ENCODE results near the gene AP4M1.
"Not testable (repeated sequence)": the region's sequence is repeated elsewhere in the genome, so short reads cannot be mapped to it uniquely, and the experiment has no call there.

Gene AP4M1

DNA sequence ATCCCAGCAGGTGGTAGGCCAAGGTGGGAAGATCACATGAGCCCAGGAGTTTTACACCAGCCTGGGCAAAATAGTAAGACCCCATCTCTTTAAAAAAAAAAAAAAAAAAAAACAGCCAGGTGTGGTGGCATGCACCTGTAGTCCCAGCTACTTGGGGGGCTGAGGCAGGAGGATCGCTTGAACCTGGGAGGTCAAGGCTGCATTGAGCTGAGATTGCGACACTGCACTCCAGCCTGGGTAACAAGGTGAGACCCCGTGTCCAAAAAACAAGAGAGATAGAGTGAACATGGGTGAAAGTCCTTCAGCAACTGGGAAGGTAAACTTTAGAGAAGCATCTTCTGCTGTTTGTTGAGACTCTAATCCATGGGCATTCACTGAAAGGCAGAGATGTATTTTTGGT, 41.0 kb downstream of the AP4M1 start:
- DNase-seq (ENCODE audit: low read depth): no peak
- TF ChIP-seq, protein P1, sequence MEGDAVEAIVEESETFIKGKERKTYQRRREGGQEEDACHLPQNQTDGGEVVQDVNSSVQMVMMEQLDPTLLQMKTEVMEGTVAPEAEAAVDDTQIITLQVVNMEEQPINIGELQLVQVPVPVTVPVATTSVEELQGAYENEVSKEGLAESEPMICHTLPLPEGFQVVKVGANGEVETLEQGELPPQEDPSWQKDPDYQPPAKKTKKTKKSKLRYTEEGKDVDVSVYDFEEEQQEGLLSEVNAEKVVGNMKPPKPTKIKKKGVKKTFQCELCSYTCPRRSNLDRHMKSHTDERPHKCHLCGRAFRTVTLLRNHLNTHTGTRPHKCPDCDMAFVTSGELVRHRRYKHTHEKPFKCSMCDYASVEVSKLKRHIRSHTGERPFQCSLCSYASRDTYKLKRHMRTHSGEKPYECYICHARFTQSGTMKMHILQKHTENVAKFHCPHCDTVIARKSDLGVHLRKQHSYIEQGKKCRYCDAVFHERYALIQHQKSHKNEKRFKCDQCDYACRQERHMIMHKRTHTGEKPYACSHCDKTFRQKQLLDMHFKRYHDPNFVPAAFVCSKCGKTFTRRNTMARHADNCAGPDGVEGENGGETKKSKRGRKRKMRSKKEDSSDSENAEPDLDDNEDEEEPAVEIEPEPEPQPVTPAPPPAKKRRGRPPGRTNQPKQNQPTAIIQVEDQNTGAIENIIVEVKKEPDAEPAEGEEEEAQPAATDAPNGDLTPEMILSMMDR (IDR thresholded peaks at IDR 0.05; ENCODE audit: control insufficient read depth, insufficient read depth, low read depth, low read length, missing control alignments): no peak
- H3K4me3 ChIP-seq (ENCODE audit: control insufficient read depth, low read depth, low read length): no peak overlapping the region

GRCh38 chr7:100146350-100146749, 44.9 kb downstream of the AP4M1 start:
- not testable (repeated sequence) for H3K4me3 ChIP-seq (ENCODE audit: control insufficient read depth, low read depth, low read length)
- peak; percentile 74 for DNase-seq (ENCODE audit: low read depth)

DNA sequence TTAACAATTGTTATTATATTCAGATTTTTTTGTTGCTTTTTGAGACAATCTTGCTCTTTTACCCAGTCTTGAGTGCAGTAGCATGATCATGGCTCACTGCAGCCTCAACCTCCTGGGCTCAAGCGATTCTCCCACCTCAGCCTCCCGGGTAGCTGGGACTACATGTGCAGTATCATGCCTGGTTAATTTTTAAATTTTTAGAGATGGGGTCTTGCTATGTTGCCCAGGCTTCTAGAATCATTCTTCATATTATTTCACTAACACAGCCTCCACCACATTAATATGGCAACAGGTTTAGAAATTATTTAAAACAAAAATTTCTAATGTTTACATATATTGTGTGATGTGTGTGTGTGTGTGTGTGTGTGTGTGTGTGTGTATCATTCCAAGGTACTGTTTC, 45.8 kb downstream of the AP4M1 start:
- TF ChIP-seq, protein P1 (IDR thresholded peaks at IDR 0.05; ENCODE audit: control insufficient read depth, insufficient read depth, low read depth, low read length, missing control alignments): no peak
- DNase-seq (ENCODE audit: low read depth): no peak
- no peak overlapping the region for H3K4me3 ChIP-seq (ENCODE audit: control insufficient read depth, low read depth, low read length)

- TF ChIP-seq, protein P1 (IDR thresholded peaks at IDR 0.05; ENCODE audit: control insufficient read depth, insufficient read depth, low read depth, low read length, missing control alignments): no peak
- no peak for DNase-seq (ENCODE audit: low read depth)
- peak overlapping the region; percentile 88 for H3K4me3 ChIP-seq (ENCODE audit: control insufficient read depth, low read depth, low read length)
Observed at GRCh38 chr7:100148225-100148558, 46.7 kb downstream of the AP4M1 start.

GRCh38 chr7:100148559-100149328, 47.3 kb downstream of the AP4M1 start, which contains the start of gene LAMTOR4:
Gene LAMTOR4, plus strand, starts transcription at chr7:100148918. Its CDS starts 55 bp downstream, at chr7:100148973.
- TF ChIP-seq, protein P1 (IDR thresholded peaks at IDR 0.05; ENCODE audit: control insufficient read depth, insufficient read depth, low read depth, low read length, missing control alignments): no peak
- DNase-seq (ENCODE audit: low read depth): peak; percentile 95
- peak within 1 kb of the TSS; percentile 88 for H3K4me3 ChIP-seq (ENCODE audit: control insufficient read depth, low read depth, low read length)

DNA sequence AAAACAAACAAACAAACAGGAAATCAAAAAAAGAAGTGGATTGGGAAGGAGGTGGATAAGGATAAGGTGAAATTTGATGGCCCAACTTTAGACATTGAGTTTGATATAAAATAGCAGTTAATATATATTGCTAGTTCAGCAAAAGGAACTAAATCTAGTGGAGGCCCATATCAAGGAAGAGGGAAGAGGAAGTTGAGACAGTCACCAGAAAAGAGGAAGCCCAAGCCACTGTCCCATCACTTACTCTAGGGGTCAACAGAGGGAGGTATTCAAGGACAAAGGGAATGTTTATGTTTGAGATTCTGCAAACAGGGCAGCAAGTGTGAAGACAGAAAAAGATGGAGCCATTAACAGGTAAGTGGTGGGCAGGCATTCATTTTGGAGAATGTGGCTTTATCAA, 51.0 kb downstream of the AP4M1 start:
- TF ChIP-seq, protein P1 (IDR thresholded peaks at IDR 0.05; ENCODE audit: control insufficient read depth, insufficient read depth, low read depth, low read length, missing control alignments): no peak
- no peak for DNase-seq (ENCODE audit: low read depth)
- no peak overlapping the region for H3K4me3 ChIP-seq (ENCODE audit: control insufficient read depth, low read depth, low read length)

DNA sequence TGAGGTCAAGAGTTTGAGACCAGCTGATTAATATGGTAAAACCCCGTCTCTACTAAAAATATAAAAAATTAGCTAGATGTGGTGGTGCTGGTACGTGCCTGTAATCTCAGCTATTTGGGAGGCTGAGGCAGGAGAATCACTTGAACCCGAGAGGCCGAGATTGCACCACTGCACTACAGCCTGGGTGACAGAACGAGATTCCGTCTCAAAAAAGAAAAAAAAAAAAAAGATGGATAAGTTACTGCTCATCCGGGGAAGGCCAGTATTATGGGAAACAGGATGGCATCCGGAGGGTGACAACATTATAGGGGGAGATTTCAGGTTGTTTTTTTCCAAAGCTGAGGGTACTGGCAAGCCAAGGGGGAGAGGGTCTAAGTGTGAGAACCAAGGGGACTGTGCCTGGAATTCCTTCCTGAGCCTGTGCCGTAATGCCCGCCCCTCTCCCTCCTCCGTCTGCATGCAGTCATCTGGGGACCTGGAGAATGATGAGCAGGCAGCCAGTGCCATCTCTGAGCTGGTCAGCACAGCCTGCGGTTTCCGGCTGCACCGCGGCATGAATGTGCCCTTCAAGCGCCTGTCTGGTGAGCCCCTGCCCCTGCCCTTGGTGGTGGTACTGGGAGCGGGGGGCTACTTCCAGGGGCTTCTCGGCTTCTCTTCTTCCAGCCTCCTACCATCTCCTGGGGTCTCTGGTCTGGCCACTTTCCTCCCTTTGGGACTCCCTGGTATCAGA, 51.7 kb downstream of the AP4M1 start:
- no peak for DNase-seq (ENCODE audit: low read depth)
- no peak overlapping the region for H3K4me3 ChIP-seq (ENCODE audit: control insufficient read depth, low read depth, low read length)
- TF ChIP-seq, protein P1 (IDR thresholded peaks at IDR 0.05; ENCODE audit: control insufficient read depth, insufficient read depth, low read depth, low read length, missing control alignments): no peak

Data from AG09309 (cell line).